Measurements from ENCODE around the gene ZNF444.
"Not testable (repeated sequence)": the region's sequence is repeated elsewhere in the genome, so short reads cannot be mapped to it uniquely, and the experiment has no call there.

- TF ChIP-seq CTCF, POLR2A, EP300 (IDR thresholded peaks at IDR 0.05): not testable (repeated sequence)
Observed at GRCh38 chr19:56175861-56176307, 34.8 kb downstream of the ZNF444 start, which contains the start of gene GALP.
